Activated T-helper 1 cell treated with anti-CD3 and anti-CD28 coated beads, Interleukin-12 subunit alpha, Interleukin-12 subunit beta, Interleukin-2, Interleukin-4 antibody, amounts not matched to agents 30 ng/mL and 10 ng/mL and 1 ng/mL, durations not matched to agents 14 hours and 24 hours and 36 hours (primary cell): Measurements from ENCODE around the gene PHF21A. TPM values are rescaled to one million over a fixed set of nuclear protein-coding genes. Genes with fewer than 3 reads are reported as not detected.

Experiments used
- DNase-seq: peaks from one replicate; pipeline ENCODE4 v3.0.0; 2021; ENCODE audit warnings: low spot score
- H3K27ac Mint-ChIP-seq: one replicate; pipeline ENCODE4 v1.8.0; 2021; ENCODE audit warnings: mild to moderate bottlenecking, mixed read lengths
- H3K27me3 Mint-ChIP-seq: one replicate; pipeline ENCODE4 v1.8.0; 2022; ENCODE audit warnings: mild to moderate bottlenecking, moderate library complexity, mixed read lengths; ENCODE audit not compliant: insufficient read depth
- H3K36me3 Mint-ChIP-seq: one replicate; pipeline ENCODE4 v1.8.0; 2021; ENCODE audit warnings: low read depth, mixed read lengths
- H3K4me1 Mint-ChIP-seq: one replicate; pipeline ENCODE4 v1.8.0; 2021; ENCODE audit warnings: low read depth, mixed read lengths
- H3K4me3 Mint-ChIP-seq: one replicate; pipeline ENCODE4 v1.8.0; 2021; ENCODE audit warnings: mild to moderate bottlenecking, moderate library complexity, mixed read lengths
- H3K9me3 Mint-ChIP-seq: one replicate; pipeline ENCODE4 v1.8.0; 2021; ENCODE audit warnings: mixed read lengths
- intact Hi-C: fragments of 100-400 bp; cut with micrococcal nuclease; formaldehyde crosslinking; loops from one replicate; pipeline ENCODE4 v1.15.1; 2024
- total RNA-seq: library from RNA; stranded (reverse); gene quantifications from 2 replicates; pipeline ENCODE4 v1.2.3, GENCODE V29; 2022

The PHF21A gene
- total RNA-seq, 1 donor from 2014 or later = 32.9 TPM

GRCh38 chr11:46006418-46007070 is 114.7 kb downstream of the PHF21A start:
- Mint-ChIP-seq H3K4me3 (no peak overlapping the region), H3K4me1 (no peaks in the 10 kb centered on the region), H3K9me3 (no peaks in the 10 kb centered on the region), H3K27ac (no peak overlapping the region), H3K36me3 (peaks cover 1% of the 10 kb centered on the region), H3K27me3 (no peaks in the 10 kb centered on the region)
- no peak for DNase-seq
- intact Hi-C loops = loop anchor here (1.0 to 2.0 kb wide), 4 partner anchors 41 to 235 kb away; no protein-coding TSS in a partner anchor

GRCh38 chr11:46003572-46003971 is 117.7 kb downstream of the PHF21A start:
- H3K27me3 Mint-ChIP-seq = no peaks in the 10 kb centered on the region
- H3K27ac Mint-ChIP-seq = no peak overlapping the region
- no peaks in the 10 kb centered on the region for H3K4me1 Mint-ChIP-seq
- no peaks in the 10 kb centered on the region for H3K9me3 Mint-ChIP-seq
- DNase-seq = no peak
- intact Hi-C loops = no loop called here
- peaks cover 1% of the 10 kb centered on the region for H3K36me3 Mint-ChIP-seq
- H3K4me3 Mint-ChIP-seq = no peak overlapping the region

GRCh38 chr11:46002189-46002588 is 119.1 kb downstream of the PHF21A start:
- no peak overlapping the region for H3K4me3 Mint-ChIP-seq
- no peak for DNase-seq
- intact Hi-C loops = no loop called here

GRCh38 chr11:46001448-46001914 is 119.8 kb downstream of the PHF21A start:
- H3K27ac Mint-ChIP-seq = no peak overlapping the region
- H3K36me3 Mint-ChIP-seq = peaks cover 1% of the 10 kb centered on the region
- intact Hi-C loops = no loop called here
- no peak overlapping the region for H3K4me3 Mint-ChIP-seq
- no peaks in the 10 kb centered on the region for H3K27me3 Mint-ChIP-seq
- no peaks in the 10 kb centered on the region for H3K9me3 Mint-ChIP-seq
- DNase-seq = no peak
- no peaks in the 10 kb centered on the region for H3K4me1 Mint-ChIP-seq

More at GRCh38 chr11:46002189-46002588, 119.1 kb downstream of the PHF21A start:
- Mint-ChIP-seq H3K4me1 (no peaks in the 10 kb centered on the region), H3K27ac (no peak overlapping the region), H3K36me3 (peaks cover 1% of the 10 kb centered on the region), H3K9me3 (no peaks in the 10 kb centered on the region), H3K27me3 (no peaks in the 10 kb centered on the region)

GRCh38 chr11:45997599-45997998 is 123.7 kb downstream of the PHF21A start:
- Mint-ChIP-seq H3K36me3 (no peaks in the 10 kb centered on the region), H3K27ac (no peak overlapping the region), H3K27me3 (no peaks in the 10 kb centered on the region), H3K9me3 (no peaks in the 10 kb centered on the region), H3K4me1 (no peaks in the 10 kb centered on the region), H3K4me3 (no peak overlapping the region)
- DNase-seq = no peak
- intact Hi-C loops = no loop called here

- Mint-ChIP-seq H3K4me3 (no peak overlapping the region), H3K27ac (no peak overlapping the region), H3K36me3 (no peaks in the 10 kb centered on the region), H3K4me1 (peaks cover 6% of the 10 kb centered on the region), H3K9me3 (no peaks in the 10 kb centered on the region), H3K27me3 (no peaks in the 10 kb centered on the region)
- no peak for DNase-seq
- intact Hi-C loops = no loop called here
Observed at GRCh38 chr11:45995342-45995734, 125.9 kb downstream of the PHF21A start.

GRCh38 chr11:45994371-45995341 is 126.6 kb downstream of the PHF21A start:
- Mint-ChIP-seq H3K9me3 (no peaks in the 10 kb centered on the region), H3K27me3 (no peaks in the 10 kb centered on the region), H3K4me1 (peaks cover 6% of the 10 kb centered on the region), H3K36me3 (no peaks in the 10 kb centered on the region), H3K4me3 (no peak overlapping the region), H3K27ac (no peak overlapping the region)
- no peak for DNase-seq
- intact Hi-C loops = no loop called here

GRCh38 chr11:45993531-45994001 is 127.7 kb downstream of the PHF21A start:
- peaks cover 6% of the 10 kb centered on the region for H3K4me1 Mint-ChIP-seq
- DNase-seq = no peak
- no peaks in the 10 kb centered on the region for H3K27me3 Mint-ChIP-seq
- no peaks in the 10 kb centered on the region for H3K9me3 Mint-ChIP-seq
- H3K27ac Mint-ChIP-seq = no peak overlapping the region
- no peak overlapping the region for H3K4me3 Mint-ChIP-seq
- intact Hi-C loops = no loop called here
- no peaks in the 10 kb centered on the region for H3K36me3 Mint-ChIP-seq

GRCh38 chr11:45988921-45989320 is 132.3 kb downstream of the PHF21A start:
- H3K27me3 Mint-ChIP-seq = no peaks in the 10 kb centered on the region
- intact Hi-C loops = no loop called here
- H3K36me3 Mint-ChIP-seq = no peaks in the 10 kb centered on the region
- no peak overlapping the region for H3K4me3 Mint-ChIP-seq
- no peaks in the 10 kb centered on the region for H3K9me3 Mint-ChIP-seq
- H3K4me1 Mint-ChIP-seq = peaks cover 16% of the 10 kb centered on the region
- no peak for DNase-seq
- no peak overlapping the region for H3K27ac Mint-ChIP-seq

- peak overlapping the region; percentile 69 for H3K27ac Mint-ChIP-seq
- no peaks in the 10 kb centered on the region for H3K27me3 Mint-ChIP-seq
- intact Hi-C loops = no loop called here
- no peak for DNase-seq
- H3K4me1 Mint-ChIP-seq = peaks cover 17% of the 10 kb centered on the region
- no peak overlapping the region for H3K4me3 Mint-ChIP-seq
- no peaks in the 10 kb centered on the region for H3K9me3 Mint-ChIP-seq
- H3K36me3 Mint-ChIP-seq = no peaks in the 10 kb centered on the region
Observed at GRCh38 chr11:45985212-45985611, 136.0 kb downstream of the PHF21A start.

GRCh38 chr11:45984192-45984591 is 137.1 kb downstream of the PHF21A start:
- intact Hi-C loops = no loop called here
- Mint-ChIP-seq H3K4me3 (no peak overlapping the region), H3K27me3 (no peaks in the 10 kb centered on the region), H3K27ac (no peak overlapping the region), H3K4me1 (peaks cover 17% of the 10 kb centered on the region), H3K9me3 (no peaks in the 10 kb centered on the region), H3K36me3 (peaks cover 3% of the 10 kb centered on the region)
- no peak for DNase-seq

GRCh38 chr11:45983471-45983845 is 137.8 kb downstream of the PHF21A start:
- H3K9me3 Mint-ChIP-seq = no peaks in the 10 kb centered on the region
- peaks cover 17% of the 10 kb centered on the region for H3K4me1 Mint-ChIP-seq
- no peak for DNase-seq
- no peaks in the 10 kb centered on the region for H3K27me3 Mint-ChIP-seq
- intact Hi-C loops = no loop called here
- no peak overlapping the region for H3K27ac Mint-ChIP-seq
- no peak overlapping the region for H3K4me3 Mint-ChIP-seq
- H3K36me3 Mint-ChIP-seq = peaks cover 5% of the 10 kb centered on the region
